Esophagus mucosa (tissue), 1 donor: Measurements from ENCODE around the gene C3orf52. TPM values are rescaled to one million over a fixed set of nuclear protein-coding genes. Genes with fewer than 3 reads are reported as not detected.
A peak's percentile ranks its signal among the peaks of the same experiment; 100 is the strongest.
"Not testable (repeated sequence)": the region's sequence is repeated elsewhere in the genome, so short reads cannot be mapped to it uniquely, and the experiment has no call there.

ENCODE experiments used
- ATAC-seq: fragments of 200-7000 bp; cut with Tn5 transposase; one replicate; pipeline ENCODE4 v1.9.1; 2020
- total RNA-seq: library from RNA; stranded (reverse); gene quantifications from one replicate; pipeline ENCODE4 v1.2.4, GENCODE V29; 2023
- donor health status: DM: yes; HTN: yes; CAD: no.

Gene C3orf52
- total RNA-seq, result 3.3 TPM

- ATAC-seq, result peak; percentile 92
Measured at GRCh38 chr3:112086076-112086854, at the start of gene C3orf52. Gene C3orf52 (plus strand): TSS chr3:112086389. CDS start chr3:112086408, 19 bp downstream.

GRCh38 chr3:112037194-112037593 is 49.0 kb upstream of the C3orf52 start:
- not testable (repeated sequence) for ATAC-seq

GRCh38 chr3:112038863-112039262 is 47.3 kb upstream of the C3orf52 start:
- ATAC-seq, result peak; percentile 73

GRCh38 chr3:112041321-112041720 is 44.9 kb upstream of the C3orf52 start:
- no peak for ATAC-seq

GRCh38 chr3:112042842-112043280 is 43.3 kb upstream of the C3orf52 start:
- peak; percentile 27 for ATAC-seq

GRCh38 chr3:112043621-112044201 is 42.5 kb upstream of the C3orf52 start:
- ATAC-seq, result peak; percentile 78

GRCh38 chr3:112046599-112046998 is 39.6 kb upstream of the C3orf52 start:
- ATAC-seq, result no peak

- no peak for ATAC-seq
Measured at GRCh38 chr3:112047264-112047663, 38.9 kb upstream of the C3orf52 start.

- ATAC-seq, result no peak
Measured at GRCh38 chr3:112048911-112049310, 37.3 kb upstream of the C3orf52 start.

GRCh38 chr3:112053229-112053628 is 33.0 kb upstream of the C3orf52 start:
- ATAC-seq, result no peak

GRCh38 chr3:112056451-112056929 is 29.7 kb upstream of the C3orf52 start:
- no peak for ATAC-seq

GRCh38 chr3:112059497-112059896 is 26.7 kb upstream of the C3orf52 start:
- ATAC-seq, result no peak

- ATAC-seq, result no peak
Measured at GRCh38 chr3:112061152-112061551, 25.0 kb upstream of the C3orf52 start.

GRCh38 chr3:112072387-112073060 is 13.7 kb upstream of the C3orf52 start:
- not testable (repeated sequence) for ATAC-seq

- ATAC-seq, result no peak
Measured at GRCh38 chr3:112074006-112074405, 12.2 kb upstream of the C3orf52 start.

- peak; percentile 98 for ATAC-seq
Measured at GRCh38 chr3:112074616-112075497, 11.3 kb upstream of the C3orf52 start.

GRCh38 chr3:112078125-112079083 is 7.8 kb upstream of the C3orf52 start:
- ATAC-seq, result no peak

- ATAC-seq, result no peak
Measured at GRCh38 chr3:112083239-112083638, 3.0 kb upstream of the C3orf52 start.

- ATAC-seq, result no peak
Measured at GRCh38 chr3:112084980-112085705, 1.0 kb upstream of the C3orf52 start.

- ATAC-seq, result peak; percentile 1
Measured at GRCh38 chr3:112085735-112086075, 484 bp upstream of the C3orf52 start.
